Karpas-422 (cell line): ENCODE measurements around the gene FMN1. TPM values are rescaled to one million over a fixed set of nuclear protein-coding genes. Genes with fewer than 3 reads are reported as not detected.

Source experiments
- DNase-seq: peaks from one replicate; pipeline ENCODE4 v3.0.0-alpha.2; 2015
- H2AFZ ChIP-seq: fragments of 200-600 bp; sonication (generic); 2 replicates; pipeline ENCODE4 v1.6.1; 2014; ENCODE audit warnings: antibody characterized with exemption, low read length, mixed read lengths
- H3K27ac ChIP-seq: fragments of 200-600 bp; sonication (generic); 2 replicates; pipeline ENCODE4 v1.5.1; 2014; ENCODE audit warnings: mild to moderate bottlenecking, low read length, moderate library complexity
- H3K27me3 ChIP-seq: fragments of 200-600 bp; sonication (generic); 2 replicates; pipeline ENCODE4 v1.6.1; 2014; ENCODE audit warnings: low read length, mixed read lengths
- H3K36me3 ChIP-seq: fragments of 200-600 bp; sonication (generic); 2 replicates; pipeline ENCODE4 v1.6.1; 2014; ENCODE audit warnings: low read length, mixed read lengths; ENCODE audit not compliant: insufficient read depth
- H3K4me1 ChIP-seq: fragments of 200-600 bp; sonication (generic); 2 replicates; pipeline ENCODE4 v1.6.1; 2014; ENCODE audit warnings: mild to moderate bottlenecking, low read length, mixed read lengths
- H3K4me2 ChIP-seq: fragments of 200-600 bp; sonication (generic); 2 replicates; pipeline ENCODE4 v1.6.1; 2014; ENCODE audit warnings: low read length, low read depth, mild to moderate bottlenecking; ENCODE audit not compliant: poor library complexity, severe bottlenecking
- H3K4me3 ChIP-seq: fragments of 200-600 bp; sonication (generic); 2 replicates; pipeline ENCODE4 v1.5.1; 2014; ENCODE audit warnings: mild to moderate bottlenecking, antibody characterized with exemption, low read length, mixed read lengths
- H3K79me2 ChIP-seq: fragments of 200-600 bp; sonication (generic); 2 replicates; pipeline ENCODE4 v1.6.1; 2014; ENCODE audit warnings: mild to moderate bottlenecking, low read length, mixed read lengths
- H3K9ac ChIP-seq: fragments of 200-600 bp; sonication (generic); 2 replicates; pipeline ENCODE4 v1.6.0; 2014; ENCODE audit warnings: low read length
- H3K9me2 ChIP-seq: fragments of 200-600 bp; sonication (generic), shearing (Covaris generic); replicated peaks from 2 replicates; pipeline ENCODE4 v1.6.0; 2014; ENCODE audit warnings: mild to moderate bottlenecking, low read length, moderate library complexity; ENCODE audit not compliant: insufficient read depth
- H3K9me3 ChIP-seq: fragments of 300-700, 200-600 bp; sonication (generic); 2 replicates; pipeline ENCODE4 v1.6.1; 2014; ENCODE audit warnings: low read length, mixed read lengths
- H4K20me1 ChIP-seq: fragments of 200-600 bp; sonication (generic); 2 replicates; pipeline ENCODE4 v1.6.1; 2014; ENCODE audit warnings: mild to moderate bottlenecking, antibody characterized with exemption, low read length, low read depth; ENCODE audit not compliant: insufficient read depth
- total RNA-seq: library from RNA; depleted of rRNA; stranded (reverse); fragments of >200 nt; shearing (Covaris generic); gene quantifications from 2 replicates; pipeline ENCODE4 v1.2.3, GENCODE V29; 2014; ENCODE audit warnings: low replicate concordance

The FMN1 gene
- total RNA-seq, 1 experiment from 2014 or later, result 1.1 TPM

GRCh38 chr15:33108518-33108917 lies 86.0 kb downstream of the FMN1 start:
- Histone ChIP-seq H3K9me3 (no peaks in the 10 kb centered on the region), H3K4me3 (no peak overlapping the region), H3K27ac (no peak overlapping the region), H3K4me1 (no peaks in the 10 kb centered on the region), H4K20me1 (no peaks in the 10 kb centered on the region), H3K79me2 (no peaks in the 10 kb centered on the region), H2AFZ (no peak overlapping the region), H3K9me2 (no peaks in the 10 kb centered on the region), H3K9ac (no peak overlapping the region), H3K27me3 (no peaks in the 10 kb centered on the region), H3K4me2 (no peak overlapping the region), H3K36me3 (no peaks in the 10 kb centered on the region)
- no peak for DNase-seq

GRCh38 chr15:33107950-33108349 lies 86.6 kb downstream of the FMN1 start:
- Histone ChIP-seq H3K4me2 (no peak overlapping the region), H3K27ac (no peak overlapping the region)
- no peak for DNase-seq

GRCh38 chr15:33104212-33104611 lies 90.3 kb downstream of the FMN1 start:
- Histone ChIP-seq H4K20me1 (no peaks in the 10 kb centered on the region), H3K27me3 (no peaks in the 10 kb centered on the region), H3K4me1 (no peaks in the 10 kb centered on the region), H3K36me3 (no peaks in the 10 kb centered on the region), H3K27ac (no peak overlapping the region), H2AFZ (no peak overlapping the region), H3K9me3 (no peaks in the 10 kb centered on the region), H3K4me2 (no peak overlapping the region), H3K79me2 (no peaks in the 10 kb centered on the region), H3K4me3 (no peak overlapping the region), H3K9ac (no peak overlapping the region), H3K9me2 (no peaks in the 10 kb centered on the region)
- no peak for DNase-seq

More at GRCh38 chr15:33107950-33108349, 86.6 kb downstream of the FMN1 start:
- Histone ChIP-seq H3K79me2 (no peaks in the 10 kb centered on the region), H3K27me3 (no peaks in the 10 kb centered on the region), H4K20me1 (no peaks in the 10 kb centered on the region), H3K4me1 (no peaks in the 10 kb centered on the region), H2AFZ (no peak overlapping the region), H3K9me3 (no peaks in the 10 kb centered on the region), H3K36me3 (no peaks in the 10 kb centered on the region), H3K4me3 (no peak overlapping the region), H3K9me2 (no peaks in the 10 kb centered on the region), H3K9ac (no peak overlapping the region)

DNA sequence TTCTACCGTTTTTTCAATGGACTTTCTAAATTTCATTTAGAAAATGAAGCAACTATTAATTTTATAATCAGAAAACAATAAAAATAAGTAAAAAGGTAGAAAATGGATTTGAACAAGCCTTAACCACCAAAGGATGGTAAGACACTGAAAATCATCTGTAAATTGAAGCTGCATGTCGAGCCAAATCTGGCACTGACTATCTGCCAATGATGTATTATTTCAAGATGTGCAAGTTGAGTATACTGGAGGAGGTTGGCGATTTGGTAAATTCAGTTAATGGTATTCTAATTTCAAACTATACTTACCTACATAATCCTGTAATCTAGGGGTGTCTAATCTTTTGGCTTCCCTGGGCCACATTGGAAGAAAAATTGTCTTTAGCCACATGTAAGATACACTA lies 93.5 kb downstream of the FMN1 start:
- H3K4me3 ChIP-seq, result no peak overlapping the region
- no peaks in the 10 kb centered on the region for H3K36me3 ChIP-seq
- no peak overlapping the region for H3K4me2 ChIP-seq
- no peaks in the 10 kb centered on the region for H3K9me3 ChIP-seq
- DNase-seq, result no peak
- no peak overlapping the region for H3K9ac ChIP-seq
- no peak overlapping the region for H2AFZ ChIP-seq
- no peaks in the 10 kb centered on the region for H4K20me1 ChIP-seq
- no peaks in the 10 kb centered on the region for H3K9me2 ChIP-seq
- no peaks in the 10 kb centered on the region for H3K4me1 ChIP-seq
- no peak overlapping the region for H3K27ac ChIP-seq
- H3K27me3 ChIP-seq, result no peaks in the 10 kb centered on the region
- H3K79me2 ChIP-seq, result no peaks in the 10 kb centered on the region

- Histone ChIP-seq H2AFZ (no peak overlapping the region), H4K20me1 (no peaks in the 10 kb centered on the region), H3K9ac (no peak overlapping the region), H3K79me2 (no peaks in the 10 kb centered on the region), H3K36me3 (no peaks in the 10 kb centered on the region), H3K27me3 (no peaks in the 10 kb centered on the region), H3K4me2 (no peak overlapping the region), H3K4me3 (no peak overlapping the region), H3K4me1 (no peaks in the 10 kb centered on the region), H3K9me2 (no peaks in the 10 kb centered on the region), H3K9me3 (no peaks in the 10 kb centered on the region), H3K27ac (no peak overlapping the region)
- DNase-seq, result no peak
Measured at GRCh38 chr15:33100314-33100713, 94.2 kb downstream of the FMN1 start.

DNA sequence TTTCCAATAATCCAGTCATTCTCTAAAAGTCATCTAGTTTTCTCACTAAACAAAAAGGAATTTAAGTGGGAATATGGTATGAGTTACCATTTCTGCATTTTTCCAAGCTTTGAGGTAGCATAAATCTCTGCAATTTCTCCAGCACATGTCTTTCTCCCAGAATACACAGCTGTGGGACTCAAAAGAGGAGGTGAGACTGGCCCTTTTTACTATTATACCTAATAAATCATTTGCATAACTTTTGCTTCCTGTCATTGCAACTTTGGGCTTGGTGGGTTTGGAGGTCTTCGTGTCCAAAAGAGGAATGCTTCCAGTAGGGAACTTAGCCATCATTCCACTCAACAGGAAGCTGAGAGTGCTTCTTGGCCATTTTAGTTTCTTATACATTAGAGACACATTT lies 94.8 kb downstream of the FMN1 start:
- Histone ChIP-seq H3K36me3 (no peaks in the 10 kb centered on the region), H3K4me1 (no peaks in the 10 kb centered on the region), H3K9me2 (no peaks in the 10 kb centered on the region), H3K27ac (no peak overlapping the region), H3K9ac (no peak overlapping the region), H3K79me2 (no peaks in the 10 kb centered on the region), H3K4me2 (no peak overlapping the region), H4K20me1 (no peaks in the 10 kb centered on the region), H2AFZ (no peak overlapping the region), H3K4me3 (no peak overlapping the region), H3K9me3 (no peaks in the 10 kb centered on the region), H3K27me3 (no peaks in the 10 kb centered on the region)
- no peak for DNase-seq

- no peak overlapping the region for H3K4me3 ChIP-seq
- H3K9me2 ChIP-seq, result no peaks in the 10 kb centered on the region
- no peak overlapping the region for H3K27ac ChIP-seq
- no peaks in the 10 kb centered on the region for H3K4me1 ChIP-seq
- no peaks in the 10 kb centered on the region for H3K27me3 ChIP-seq
- no peak overlapping the region for H2AFZ ChIP-seq
- H4K20me1 ChIP-seq, result no peaks in the 10 kb centered on the region
- H3K79me2 ChIP-seq, result no peaks in the 10 kb centered on the region
- H3K4me2 ChIP-seq, result no peak overlapping the region
- H3K36me3 ChIP-seq, result no peaks in the 10 kb centered on the region
- H3K9me3 ChIP-seq, result no peaks in the 10 kb centered on the region
- H3K9ac ChIP-seq, result no peak overlapping the region
- no peak for DNase-seq
Measured at GRCh38 chr15:33099213-33099612, 95.3 kb downstream of the FMN1 start.

GRCh38 chr15:33098094-33099058 lies 96.1 kb downstream of the FMN1 start:
- no peaks in the 10 kb centered on the region for H3K4me1 ChIP-seq
- H3K4me2 ChIP-seq, result no peak overlapping the region
- H3K27ac ChIP-seq, result no peak overlapping the region
- H3K9ac ChIP-seq, result no peak overlapping the region
- H3K9me3 ChIP-seq, result no peaks in the 10 kb centered on the region
- no peaks in the 10 kb centered on the region for H3K36me3 ChIP-seq
- H2AFZ ChIP-seq, result no peak overlapping the region
- H3K79me2 ChIP-seq, result no peaks in the 10 kb centered on the region
- no peaks in the 10 kb centered on the region for H3K27me3 ChIP-seq
- no peak for DNase-seq
- no peaks in the 10 kb centered on the region for H4K20me1 ChIP-seq
- H3K9me2 ChIP-seq, result no peaks in the 10 kb centered on the region
- no peak overlapping the region for H3K4me3 ChIP-seq
